ENCODE data around the gene OR6K3.
"Not testable (repeated sequence)": the region's sequence is repeated elsewhere in the genome, so short reads cannot be mapped to it uniquely, and the experiment has no call there.

The OR6K3 gene

GRCh38 chr1:158720620-158721019 lies at the start of gene OR6K3:
OR6K3 (minus strand) TSS chr1:158720720; CDS start chr1:158718115, 2,605 bp downstream.
- in situ Hi-C loops (cut with HindIII; ENCODE audit: low sequenced_read_pairs), result no loop called here

GRCh38 chr1:158754420-158754819 lies 33.9 kb upstream of the OR6K3 start, which contains the start of gene OR6K6:
OR6K6 (plus strand) TSS chr1:158754720; CDS start chr1:158754888, 168 bp downstream.
- in situ Hi-C loops (cut with HindIII; ENCODE audit: low sequenced_read_pairs), result no loop called here

GRCh38 chr1:158752155-158752712 lies 31.7 kb upstream of the OR6K3 start:
- in situ Hi-C loops (cut with HindIII; ENCODE audit: low sequenced_read_pairs), result no loop called here

- in situ Hi-C loops (cut with HindIII; ENCODE audit: low sequenced_read_pairs), result no loop called here
Observed at GRCh38 chr1:158735848-158736247, 15.3 kb upstream of the OR6K3 start.

- in situ Hi-C loops (cut with HindIII; ENCODE audit: low sequenced_read_pairs), result no loop called here
Observed at GRCh38 chr1:158732524-158732923, 12.0 kb upstream of the OR6K3 start.

- in situ Hi-C loops (cut with HindIII; ENCODE audit: low sequenced_read_pairs), result no loop called here
Observed at GRCh38 chr1:158731707-158732106, 11.2 kb upstream of the OR6K3 start.

GRCh38 chr1:158730453-158730852 lies 9.9 kb upstream of the OR6K3 start:
- in situ Hi-C loops (cut with HindIII; ENCODE audit: low sequenced_read_pairs), result no loop called here

GRCh38 chr1:158728510-158729225 lies 8.1 kb upstream of the OR6K3 start:
- in situ Hi-C loops (cut with HindIII; ENCODE audit: low sequenced_read_pairs), result no loop called here

- in situ Hi-C loops (cut with HindIII; ENCODE audit: low sequenced_read_pairs), result no loop called here
Observed at GRCh38 chr1:158724442-158724841, 3.9 kb upstream of the OR6K3 start.

GRCh38 chr1:158719664-158720063 lies 856 bp downstream of the OR6K3 start:
- in situ Hi-C loops (cut with HindIII; ENCODE audit: low sequenced_read_pairs), result no loop called here

- in situ Hi-C loops (cut with HindIII; ENCODE audit: low sequenced_read_pairs), result no loop called here
Observed at GRCh38 chr1:158717344-158717743, 3.2 kb downstream of the OR6K3 start.

GRCh38 chr1:158716335-158716734 lies 4.2 kb downstream of the OR6K3 start:
- in situ Hi-C loops (cut with HindIII; ENCODE audit: low sequenced_read_pairs), result no loop called here

GRCh38 chr1:158714754-158715153 lies 5.8 kb downstream of the OR6K3 start:
- in situ Hi-C loops (cut with HindIII; ENCODE audit: low sequenced_read_pairs), result no loop called here

GRCh38 chr1:158711098-158711497 lies 9.4 kb downstream of the OR6K3 start:
- in situ Hi-C loops (cut with HindIII; ENCODE audit: low sequenced_read_pairs), result no loop called here

GRCh38 chr1:158706096-158706495 lies 14.4 kb downstream of the OR6K3 start:
- in situ Hi-C loops (cut with HindIII; ENCODE audit: low sequenced_read_pairs), result no loop called here

GRCh38 chr1:158700552-158700951 lies 20.0 kb downstream of the OR6K3 start, which contains the start of gene OR6K2:
OR6K2 (minus strand) TSS chr1:158700652; CDS start chr1:158700652, 0 bp downstream.
- in situ Hi-C loops (cut with HindIII; ENCODE audit: low sequenced_read_pairs), result no loop called here

GRCh38 chr1:158694596-158694995 lies 25.9 kb downstream of the OR6K3 start:
- in situ Hi-C loops (cut with HindIII; ENCODE audit: low sequenced_read_pairs), result no loop called here

- in situ Hi-C loops (cut with HindIII; ENCODE audit: low sequenced_read_pairs), result no loop called here
Observed at GRCh38 chr1:158692356-158692755, 28.2 kb downstream of the OR6K3 start.

- in situ Hi-C loops (cut with HindIII; ENCODE audit: low sequenced_read_pairs), result no loop called here
Observed at GRCh38 chr1:158691907-158692306, 28.6 kb downstream of the OR6K3 start.

GRCh38 chr1:158691149-158691548 lies 29.4 kb downstream of the OR6K3 start:
- in situ Hi-C loops (cut with HindIII; ENCODE audit: low sequenced_read_pairs), result not testable (repeated sequence)

- in situ Hi-C loops (cut with HindIII; ENCODE audit: low sequenced_read_pairs), result no loop called here
Observed at GRCh38 chr1:158689875-158690274, 30.6 kb downstream of the OR6K3 start.

GRCh38 chr1:158689110-158689509 lies 31.4 kb downstream of the OR6K3 start:
- in situ Hi-C loops (cut with HindIII; ENCODE audit: low sequenced_read_pairs), result no loop called here

Data from DLD1 (cell line).